Right lobe of liver (tissue), 6 donors: Measurements from ENCODE around the gene GALNT2. TPM values are rescaled to one million over a fixed set of nuclear protein-coding genes. Genes with fewer than 3 reads are reported as not detected.

Experiments
- ATAC-seq, 4 donors: fragments of 200-7000 bp; cut with Tn5 transposase; one replicate each; pipeline ENCODE4 v1.9.1; 2020; ENCODE audit warnings: mild to moderate bottlenecking in 4 of 4, moderate library complexity in 4 of 4
- DNase-seq, 3 donors: peaks; one replicate each; pipeline ENCODE4 v3.0.0-alpha.2; 2020
- H3K27ac ChIP-seq, 3 donors: fragments of 200-600 bp; one replicate each; pipeline ENCODE4 v1.8.0; 2022
- H3K27me3 ChIP-seq, 2 donors: fragments of 200-600 bp; one replicate each; pipeline ENCODE4 v1.8.0; 2022
- H3K36me3 ChIP-seq, 4 donors: fragments of 200-600 bp; sonication (generic) in 1 of 4; one replicate each; pipeline versions ENCODE4 v1.5.1 to v1.8.0; 2017 to 2022; ENCODE audit warnings: control low read depth in 1 of 4
- H3K4me1 ChIP-seq, 4 donors: fragments of 200-600 bp; sonication (generic) in 1 of 4; one replicate each; pipeline versions ENCODE4 v1.5.1 to v1.8.0; 2017 to 2022; ENCODE audit warnings: control low read depth in 1 of 4
- H3K4me3 ChIP-seq, 3 donors: fragments of 200-600 bp; one replicate each; pipeline ENCODE4 v1.8.0; 2022
- H3K9me3 ChIP-seq, 4 donors: fragments of 200-600 bp; sonication (generic) in 1 of 4; one replicate each; pipeline versions ENCODE4 v1.5.1 to v1.8.0; 2017 to 2022; ENCODE audit warnings: control low read depth in 1 of 4
- POLR2A ChIP-seq: fragments of 450-650 bp; IDR thresholded peaks from one replicate; pipeline ENCODE4 v1.6.1; 2017; ENCODE audit warnings: antibody characterized with exemption, mild to moderate bottlenecking
- WGBS: methylation state at CpG from one replicate; pipeline ENCODE4 v1.1.6; 2018; ENCODE audit warnings: low coverage, low lambda C conversion rate; ENCODE audit not compliant: insufficient coverage; ENCODE audit errors: missing lambda C conversion rate; 5-methylcytosine and 5-hydroxymethylcytosine counted together
- intact Hi-C, 2 donors: fragments of 100-400 bp; cut with DNase I; formaldehyde crosslinking; loops; one replicate each; pipeline versions ENCODE4 v1.11.2 to v1.14.1; 2022
- total RNA-seq, 6 experiments: library from RNA; depleted of rRNA in 2 of 6; stranded (reverse); fragments of >200 nt in 2 of 6; fragmentation: NEBNext Ultra II Directional in 3 of 6; extraction: Animal tissue kit (Norgen Biotek cat#: 25700) in 3 of 6; gene quantifications; one replicate each; pipeline versions ENCODE4 v1.1.0 to v1.2.4, GENCODE V29; 2016 to 2023
- TF ChIP-seq, protein P1 (sequence below), 4 donors: fragments of 200-600 bp in 3 of 4; fragments of 450-650 bp in 1 of 4; IDR thresholded peaks; one replicate each; pipeline versions ENCODE4 v1.5.1 to v1.8.0; 2016 to 2022; ENCODE audit warnings: antibody characterized with exemption in 4 of 4, mild to moderate bottlenecking in 2 of 4
- donor health status: DM: no; HTN: yes; CAD: no.
- donor health status: DM: no; HTN: no; CAD: no.
- donor health status: DM: no; HTN: no; CAD: no.
- donor health status: DM: no; HTN: yes; CAD: no.
- donor health status: DM: no; HTN: yes; CAD: no.

GALNT2 gene
- total RNA-seq, 6 experiments from 2014 or later, result 58.0 to 152 (median 131) TPM

DNA sequence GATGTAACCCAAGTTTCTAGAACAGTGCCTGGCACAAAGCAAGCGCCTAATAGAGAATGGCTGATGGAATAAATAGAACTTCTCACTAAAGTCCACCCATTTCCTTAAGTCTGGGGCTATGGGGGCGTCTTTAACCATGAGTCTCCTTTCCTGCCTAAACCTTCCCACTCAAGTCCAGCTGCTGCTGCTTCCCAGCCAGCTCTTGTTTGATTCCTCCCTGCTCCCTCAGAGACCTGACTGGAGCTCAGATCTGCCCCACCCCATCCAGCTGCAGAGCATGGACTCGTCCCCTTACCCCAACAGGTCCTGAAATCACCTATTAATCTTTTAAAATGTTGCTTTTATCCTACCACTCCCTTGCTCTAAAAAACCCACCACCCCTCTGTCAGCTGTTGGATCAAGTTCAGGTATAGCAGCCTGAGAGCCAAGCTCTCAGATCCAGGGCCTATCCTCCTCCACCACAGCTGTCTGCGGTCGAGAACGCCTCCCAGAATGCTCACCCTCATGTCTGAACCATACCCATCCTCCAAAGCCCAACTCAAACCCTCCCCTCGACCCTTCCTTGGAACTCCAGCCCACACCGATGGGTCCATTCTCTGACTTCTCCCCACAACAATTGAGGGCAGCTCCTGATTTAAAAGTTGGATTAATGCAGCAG lies 12.8 kb upstream of the GALNT2 start:
- intact Hi-C loops, result no loop called here
- WGBS, result 79% methylated on average over 3 of the region's 8 CpGs

DNA sequence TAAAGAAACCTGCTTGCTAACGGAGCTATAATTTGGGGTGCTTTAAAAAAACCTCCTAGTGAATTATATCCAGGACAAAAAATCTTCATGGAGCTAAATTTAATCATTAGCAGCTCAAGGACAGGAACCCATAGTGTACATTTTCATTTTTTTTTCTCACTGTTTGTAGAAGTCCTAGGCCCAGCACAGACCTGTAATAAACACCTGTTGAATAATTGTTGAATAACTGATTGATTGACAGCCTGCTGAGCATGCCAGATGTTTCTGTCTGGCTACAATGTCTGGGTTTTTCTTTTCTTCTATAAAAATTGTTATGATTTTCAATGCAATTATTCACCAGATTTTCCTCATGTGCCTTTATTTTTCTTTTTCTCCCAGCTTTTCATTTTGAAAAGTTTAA lies 10.9 kb upstream of the GALNT2 start:
- intact Hi-C loops, result no loop called here
- 91% methylated on average over 1 of the region's 1 CpG for WGBS
- H3K27ac ChIP-seq, result no peak overlapping the region
- DNase-seq (no peak), ATAC-seq (no peak)
- H3K4me1 ChIP-seq, result no peaks in the 10 kb centered on the region
- TF ChIP-seq POLR2A, result no peak
- TF ChIP-seq, protein P1, sequence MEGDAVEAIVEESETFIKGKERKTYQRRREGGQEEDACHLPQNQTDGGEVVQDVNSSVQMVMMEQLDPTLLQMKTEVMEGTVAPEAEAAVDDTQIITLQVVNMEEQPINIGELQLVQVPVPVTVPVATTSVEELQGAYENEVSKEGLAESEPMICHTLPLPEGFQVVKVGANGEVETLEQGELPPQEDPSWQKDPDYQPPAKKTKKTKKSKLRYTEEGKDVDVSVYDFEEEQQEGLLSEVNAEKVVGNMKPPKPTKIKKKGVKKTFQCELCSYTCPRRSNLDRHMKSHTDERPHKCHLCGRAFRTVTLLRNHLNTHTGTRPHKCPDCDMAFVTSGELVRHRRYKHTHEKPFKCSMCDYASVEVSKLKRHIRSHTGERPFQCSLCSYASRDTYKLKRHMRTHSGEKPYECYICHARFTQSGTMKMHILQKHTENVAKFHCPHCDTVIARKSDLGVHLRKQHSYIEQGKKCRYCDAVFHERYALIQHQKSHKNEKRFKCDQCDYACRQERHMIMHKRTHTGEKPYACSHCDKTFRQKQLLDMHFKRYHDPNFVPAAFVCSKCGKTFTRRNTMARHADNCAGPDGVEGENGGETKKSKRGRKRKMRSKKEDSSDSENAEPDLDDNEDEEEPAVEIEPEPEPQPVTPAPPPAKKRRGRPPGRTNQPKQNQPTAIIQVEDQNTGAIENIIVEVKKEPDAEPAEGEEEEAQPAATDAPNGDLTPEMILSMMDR (IDR thresholded peaks at IDR 0.05), result no peak
- no peaks in the 10 kb centered on the region for H3K27me3 ChIP-seq
- H3K9me3 ChIP-seq, result no peaks in the 10 kb centered on the region
- no peaks in the 10 kb centered on the region for H3K36me3 ChIP-seq
- H3K4me3 ChIP-seq, result no peak overlapping the region

More for the DNA sequence above, 12.8 kb upstream of the GALNT2 start:
- DNase-seq (no peak), ATAC-seq (no peak)
- TF ChIP-seq, protein P1 (IDR thresholded peaks at IDR 0.05), result no peak
- no peak for TF ChIP-seq POLR2A
- Histone ChIP-seq H3K27me3 (no peaks in the 10 kb centered on the region), H3K27ac (no peak overlapping the region), H3K9me3 (no peaks in the 10 kb centered on the region), H3K4me3 (no peak overlapping the region), H3K4me1 (no peaks in the 10 kb centered on the region), H3K36me3 (no peaks in the 10 kb centered on the region)

DNA sequence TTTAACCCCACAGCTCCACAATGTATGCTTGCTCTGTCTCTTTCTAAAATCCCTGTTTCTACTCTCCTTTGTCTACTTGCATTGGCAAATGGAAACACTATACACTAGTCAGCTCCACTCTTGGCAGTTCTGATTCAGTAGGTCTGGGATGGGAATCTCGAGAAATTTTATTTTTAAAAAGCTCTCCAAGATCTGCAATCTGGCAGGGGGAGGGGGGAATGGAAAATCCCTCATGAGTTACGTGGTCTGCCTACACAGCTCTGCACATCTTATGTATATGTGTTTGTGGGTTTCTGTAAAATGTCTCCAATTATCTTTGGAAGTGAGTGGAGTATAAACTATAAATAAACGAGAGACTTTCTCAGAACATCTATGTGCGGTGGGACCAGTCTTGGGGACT lies 9.9 kb upstream of the GALNT2 start:
- Histone ChIP-seq H3K4me1 (no peaks in the 10 kb centered on the region), H3K27ac (no peak overlapping the region), H3K36me3 (no peaks in the 10 kb centered on the region), H3K4me3 (no peak overlapping the region), H3K9me3 (no peaks in the 10 kb centered on the region), H3K27me3 (no peaks in the 10 kb centered on the region)
- intact Hi-C loops, result no loop called here
- DNase-seq (no peak), ATAC-seq (no peak)
- TF ChIP-seq, protein P1 (IDR thresholded peaks at IDR 0.05), result no peak
- no peak for TF ChIP-seq POLR2A
- 61% methylated on average over 4 of the region's 4 CpGs for WGBS

DNA sequence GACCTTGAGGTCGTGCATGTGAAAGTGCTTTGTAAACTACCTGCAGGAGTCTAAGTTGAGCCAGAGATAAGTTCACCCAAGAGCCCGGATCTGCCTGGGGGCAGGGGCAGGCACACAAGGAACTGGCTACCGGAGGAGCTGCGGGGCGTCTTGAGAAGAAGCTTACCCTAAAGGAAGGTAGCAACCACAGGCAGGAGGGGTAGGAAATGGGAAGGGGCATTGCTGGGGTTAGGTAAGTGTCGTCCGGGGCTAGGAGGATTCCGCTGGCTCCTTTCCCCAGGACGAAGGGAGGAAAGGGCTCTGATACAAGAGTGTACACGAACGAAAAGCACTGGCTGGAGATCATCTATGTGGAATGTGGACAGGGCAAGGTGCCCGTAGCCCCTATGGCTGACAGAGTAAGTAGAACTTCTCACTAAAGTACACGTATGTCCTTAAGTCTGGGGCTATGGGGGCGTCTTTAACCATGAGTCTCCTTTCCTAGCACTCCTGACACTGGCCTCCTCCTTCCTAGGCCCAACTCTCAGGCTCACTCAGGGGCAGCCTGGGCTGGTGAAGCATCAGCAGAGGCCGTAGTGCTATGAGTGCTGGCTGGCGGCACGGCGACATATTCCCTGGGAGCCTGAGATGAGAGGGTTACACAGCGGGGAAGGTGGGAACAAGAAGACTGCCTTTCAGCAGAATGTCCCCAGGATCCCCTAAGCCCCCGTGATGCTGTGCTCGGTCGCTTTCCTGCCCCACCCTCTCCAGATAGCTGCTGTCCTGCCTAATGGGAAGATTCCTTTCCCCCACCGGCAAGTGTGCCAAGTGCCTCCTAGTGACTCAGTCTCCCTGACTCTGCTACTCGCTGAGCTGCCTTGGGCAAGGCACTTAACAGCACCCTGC lies 9.1 kb upstream of the GALNT2 start:
- DNase-seq, result no peak
- intact Hi-C loops, result no loop called here
- Histone ChIP-seq H3K9me3 (no peaks in the 10 kb centered on the region), H3K27ac (no peak overlapping the region), H3K4me3 (no peak overlapping the region), H3K4me1 (no peaks in the 10 kb centered on the region), H3K27me3 (no peaks in the 10 kb centered on the region), H3K36me3 (no peaks in the 10 kb centered on the region)
- 89% methylated on average over 5 of the region's 24 CpGs for WGBS
- TF ChIP-seq, protein P1 (IDR thresholded peaks at IDR 0.05), result no peak
- TF ChIP-seq POLR2A, result no peak
- ATAC-seq, result no peak
